IPS-18c (cell line): ENCODE results near the gene FHL2.

Experiments
- H3K4me3 ChIP-seq: 2 replicates; pipeline ENCODE4 v1.7.0; 2013; ENCODE audit warnings: low read depth, mild to moderate bottlenecking, low read length, moderate library complexity; ENCODE audit not compliant: insufficient read depth
- H3K9me3 ChIP-seq: one replicate; pipeline ENCODE4 v1.6.1; 2013; ENCODE audit warnings: mild to moderate bottlenecking, low read length, moderate library complexity; ENCODE audit not compliant: control insufficient read depth, insufficient read depth

The FHL2 gene, protein sequence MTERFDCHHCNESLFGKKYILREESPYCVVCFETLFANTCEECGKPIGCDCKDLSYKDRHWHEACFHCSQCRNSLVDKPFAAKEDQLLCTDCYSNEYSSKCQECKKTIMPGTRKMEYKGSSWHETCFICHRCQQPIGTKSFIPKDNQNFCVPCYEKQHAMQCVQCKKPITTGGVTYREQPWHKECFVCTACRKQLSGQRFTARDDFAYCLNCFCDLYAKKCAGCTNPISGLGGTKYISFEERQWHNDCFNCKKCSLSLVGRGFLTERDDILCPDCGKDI

DNA sequence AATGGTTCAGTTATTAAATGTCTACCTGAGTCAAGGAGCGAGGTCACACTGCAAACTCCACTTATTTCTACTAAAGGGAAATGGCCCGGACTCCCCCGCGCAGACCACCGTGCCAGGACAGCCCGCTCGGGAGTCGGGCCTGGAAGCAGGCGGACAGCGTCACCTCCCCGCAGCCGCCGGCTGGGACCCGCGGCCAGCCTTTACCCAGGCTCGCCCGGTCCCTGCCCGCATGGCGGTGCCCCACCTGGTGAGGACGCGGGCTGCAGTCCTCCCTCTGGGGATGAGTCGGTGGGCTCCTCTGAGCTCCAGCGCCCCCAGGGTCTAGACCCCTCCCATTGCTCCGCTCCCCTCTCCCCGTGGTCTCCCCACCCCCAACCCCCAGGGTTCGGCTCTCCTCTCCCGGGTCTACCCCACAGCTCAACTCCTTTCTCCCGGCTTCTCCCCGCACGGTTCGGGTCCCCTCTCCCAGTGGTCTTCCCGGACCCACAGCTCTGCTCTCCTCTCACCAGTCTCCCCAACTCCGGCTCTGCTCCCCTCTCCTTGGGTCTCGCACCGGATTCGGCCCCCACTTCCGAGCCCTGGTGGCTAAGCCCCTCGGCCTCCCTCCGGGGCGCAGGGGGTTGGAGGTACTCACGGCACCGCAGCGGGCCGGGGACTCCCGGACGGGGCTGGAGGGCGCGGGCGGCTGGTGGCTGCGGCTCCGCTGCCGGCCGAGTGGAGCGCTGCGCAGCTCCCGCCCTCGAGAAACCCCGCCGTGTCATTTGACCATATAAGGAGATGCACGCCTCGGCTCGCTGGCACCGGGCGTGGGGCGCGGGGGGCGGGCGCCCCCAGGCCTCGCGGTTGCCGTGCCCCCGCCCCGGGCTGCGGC lies at the start of gene FHL2:
TSS of gene FHL2 (minus strand) at position 716 of the 871 bp plus-strand sequence. CDS start 12,535 bp downstream, outside the sequence.
- Histone ChIP-seq H3K9me3 (no peaks in the 10 kb centered on the region), H3K4me3 (peak within 1 kb of the TSS; percentile 95)

DNA sequence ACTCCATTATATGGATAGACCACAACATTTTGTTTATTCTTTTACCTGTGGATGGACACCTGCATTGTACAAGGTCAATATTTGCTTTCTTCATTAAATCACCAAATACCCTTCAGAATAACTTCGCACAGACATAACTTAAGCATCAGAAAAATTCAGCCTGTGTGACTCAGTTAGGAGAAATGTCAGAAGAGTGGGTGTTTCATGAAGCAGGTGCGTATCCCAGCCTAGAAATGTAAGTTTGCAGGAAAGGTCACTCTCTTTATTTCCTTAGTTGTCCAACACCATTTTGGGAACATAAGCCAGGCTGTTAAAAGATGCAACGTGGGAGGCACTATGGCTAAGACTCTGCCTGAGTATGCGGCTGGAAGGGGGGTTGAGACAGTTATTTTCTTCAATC lies 48.6 kb upstream of the FHL2 start:
- no peak overlapping the region for H3K4me3 ChIP-seq

GRCh38 chr2:105446501-105446900 lies 47.6 kb upstream of the FHL2 start:
- no peak overlapping the region for H3K4me3 ChIP-seq
- no peaks in the 10 kb centered on the region for H3K9me3 ChIP-seq

More for the DNA sequence above, 48.6 kb upstream of the FHL2 start:
- H3K9me3 ChIP-seq = no peaks in the 10 kb centered on the region

GRCh38 chr2:105445976-105446375 lies 47.1 kb upstream of the FHL2 start:
- Histone ChIP-seq H3K4me3 (no peak overlapping the region), H3K9me3 (no peaks in the 10 kb centered on the region)

GRCh38 chr2:105445498-105445897 lies 46.6 kb upstream of the FHL2 start:
- no peaks in the 10 kb centered on the region for H3K9me3 ChIP-seq
- no peak overlapping the region for H3K4me3 ChIP-seq

DNA sequence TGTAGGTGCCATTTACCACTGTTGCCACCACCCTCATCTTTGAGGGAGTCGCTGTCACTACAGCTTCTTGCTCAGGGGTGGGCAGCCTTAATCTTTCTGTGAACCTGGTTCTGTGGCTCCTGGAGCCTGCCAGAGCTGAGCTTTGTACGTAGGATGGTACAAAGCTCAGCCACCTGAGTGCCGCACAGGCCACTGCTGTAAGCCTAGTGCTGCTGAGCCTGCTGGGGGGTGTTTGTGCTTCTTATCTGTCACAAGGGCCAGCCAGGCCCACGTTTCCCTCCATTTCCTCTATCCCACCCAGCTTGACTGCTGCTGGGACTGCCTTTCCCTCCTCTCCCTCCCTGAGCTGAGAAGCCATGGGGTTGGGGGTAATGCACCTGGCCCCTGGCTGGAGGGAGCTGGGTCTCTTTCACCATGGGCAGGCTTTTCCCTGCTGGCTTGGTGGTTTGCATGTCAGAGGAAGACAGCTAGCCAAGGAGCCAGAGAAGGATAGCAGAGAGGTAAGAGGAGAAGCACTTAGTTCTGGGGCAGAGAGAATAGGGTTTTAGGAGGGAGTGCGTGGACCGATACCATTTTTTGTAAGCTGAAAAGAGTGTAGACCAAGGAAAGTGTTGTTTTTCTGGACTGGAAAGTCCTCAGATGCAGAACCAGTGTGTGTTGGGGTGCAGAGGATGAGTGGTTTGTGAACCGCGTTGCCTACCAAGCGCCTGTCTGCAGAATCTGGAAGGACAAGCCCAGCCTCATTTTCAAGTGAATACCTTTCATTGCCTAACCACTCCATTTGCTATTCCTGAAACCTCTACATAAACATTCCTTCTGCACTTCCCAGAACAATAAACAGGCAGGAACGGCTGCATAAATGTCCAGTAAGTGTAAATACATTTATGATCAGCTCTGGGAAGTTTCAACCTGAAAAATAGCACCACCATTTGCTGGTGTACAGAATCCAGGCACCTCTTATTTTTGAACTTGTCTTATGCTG lies 45.1 kb upstream of the FHL2 start:
- H3K9me3 ChIP-seq = no peaks in the 10 kb centered on the region

DNA sequence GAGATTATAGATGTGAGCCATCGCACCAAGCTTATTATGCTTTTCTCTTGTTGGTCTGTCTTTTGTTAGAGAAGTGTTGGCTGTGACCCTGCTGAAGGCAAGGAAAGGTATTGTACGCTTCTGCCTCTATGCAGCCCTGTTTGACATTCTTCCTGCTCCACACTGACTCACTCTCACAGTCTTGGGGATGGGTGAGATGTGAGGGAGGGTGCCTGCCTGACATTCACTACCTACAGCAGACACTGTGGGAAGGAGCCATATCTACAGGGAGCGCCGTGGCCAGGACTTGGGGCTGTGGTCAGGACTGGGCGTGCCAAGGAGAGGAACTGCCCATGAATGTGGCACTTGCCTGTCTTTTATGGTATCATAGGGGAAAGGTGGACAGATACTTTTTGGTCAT lies 43.9 kb upstream of the FHL2 start:
- no peak overlapping the region for H3K4me3 ChIP-seq

More for the DNA sequence above, 45.1 kb upstream of the FHL2 start:
- no peak overlapping the region for H3K4me3 ChIP-seq

GRCh38 chr2:105442056-105442455 lies 43.2 kb upstream of the FHL2 start:
- no peaks in the 10 kb centered on the region for H3K9me3 ChIP-seq

More for the DNA sequence above, 43.9 kb upstream of the FHL2 start:
- H3K9me3 ChIP-seq = no peaks in the 10 kb centered on the region

DNA sequence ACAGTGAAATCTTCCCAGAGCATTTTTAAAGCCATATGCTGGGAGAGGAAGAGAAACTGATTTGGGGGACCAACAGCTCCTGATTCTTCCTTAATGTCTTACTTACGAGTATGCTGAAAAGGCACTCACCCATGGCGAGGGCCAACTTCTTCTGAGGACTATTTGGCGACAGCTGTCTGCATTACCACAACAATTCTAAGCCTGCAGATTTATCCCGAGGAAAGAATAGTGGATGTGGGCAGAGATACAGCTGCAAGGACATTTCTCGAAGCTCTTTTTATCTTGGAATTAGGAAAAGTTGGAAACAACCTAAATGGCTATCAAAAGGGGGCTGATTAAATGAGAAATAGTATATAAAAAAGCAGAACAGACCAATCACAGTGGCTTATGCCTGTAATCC lies 40.3 kb upstream of the FHL2 start:
- Histone ChIP-seq H3K4me3 (no peak overlapping the region), H3K9me3 (no peaks in the 10 kb centered on the region)

More at GRCh38 chr2:105442056-105442455, 43.2 kb upstream of the FHL2 start:
- H3K4me3 ChIP-seq = no peak overlapping the region

- no peak overlapping the region for H3K4me3 ChIP-seq
Measured at GRCh38 chr2:105438104-105438929, 39.5 kb upstream of the FHL2 start.

GRCh38 chr2:105437708-105438103 lies 38.9 kb upstream of the FHL2 start:
- no peak overlapping the region for H3K4me3 ChIP-seq
- H3K9me3 ChIP-seq = no peaks in the 10 kb centered on the region

More at GRCh38 chr2:105438104-105438929, 39.5 kb upstream of the FHL2 start:
- H3K9me3 ChIP-seq = no peaks in the 10 kb centered on the region

- no peak overlapping the region for H3K4me3 ChIP-seq
- H3K9me3 ChIP-seq = no peaks in the 10 kb centered on the region
Measured at GRCh38 chr2:105432749-105433148, 33.9 kb upstream of the FHL2 start.

GRCh38 chr2:105432044-105432399 lies 33.2 kb upstream of the FHL2 start:
- no peaks in the 10 kb centered on the region for H3K9me3 ChIP-seq

DNA sequence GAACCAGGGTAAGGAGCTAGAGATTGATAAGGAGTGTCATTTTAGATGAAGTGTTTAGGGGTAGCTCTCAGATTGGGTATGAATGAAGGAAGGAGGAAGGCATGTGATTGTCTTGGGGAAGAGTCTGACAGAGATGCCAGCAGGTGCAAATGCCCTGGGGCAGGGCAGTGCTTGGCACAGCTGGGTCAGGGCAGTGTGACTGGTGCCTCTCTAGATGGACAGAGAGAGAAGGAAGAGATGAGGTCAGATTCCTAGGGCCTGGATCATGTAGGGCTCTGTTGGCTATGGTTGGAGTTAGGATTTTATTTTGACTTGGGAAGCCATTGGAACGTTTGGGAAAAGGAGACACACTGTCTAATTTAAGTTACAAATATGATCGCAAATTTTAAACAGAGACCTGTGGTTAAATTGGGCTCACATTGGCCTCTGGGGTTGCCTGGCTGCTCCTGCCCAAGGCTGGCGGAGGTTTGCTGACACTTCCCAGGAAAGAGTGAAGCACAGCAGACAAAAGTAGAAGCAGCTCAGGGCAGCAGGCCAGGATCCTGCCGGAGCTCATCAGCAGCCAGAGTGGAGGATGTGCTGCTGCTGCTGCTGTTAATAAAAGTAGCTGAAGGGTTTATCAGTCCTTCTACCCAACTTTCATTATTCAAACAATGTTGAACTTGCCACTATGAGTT lies 32.7 kb upstream of the FHL2 start:
- no peak overlapping the region for H3K4me3 ChIP-seq
- H3K9me3 ChIP-seq = no peaks in the 10 kb centered on the region

More at GRCh38 chr2:105432044-105432399, 33.2 kb upstream of the FHL2 start:
- no peak overlapping the region for H3K4me3 ChIP-seq

DNA sequence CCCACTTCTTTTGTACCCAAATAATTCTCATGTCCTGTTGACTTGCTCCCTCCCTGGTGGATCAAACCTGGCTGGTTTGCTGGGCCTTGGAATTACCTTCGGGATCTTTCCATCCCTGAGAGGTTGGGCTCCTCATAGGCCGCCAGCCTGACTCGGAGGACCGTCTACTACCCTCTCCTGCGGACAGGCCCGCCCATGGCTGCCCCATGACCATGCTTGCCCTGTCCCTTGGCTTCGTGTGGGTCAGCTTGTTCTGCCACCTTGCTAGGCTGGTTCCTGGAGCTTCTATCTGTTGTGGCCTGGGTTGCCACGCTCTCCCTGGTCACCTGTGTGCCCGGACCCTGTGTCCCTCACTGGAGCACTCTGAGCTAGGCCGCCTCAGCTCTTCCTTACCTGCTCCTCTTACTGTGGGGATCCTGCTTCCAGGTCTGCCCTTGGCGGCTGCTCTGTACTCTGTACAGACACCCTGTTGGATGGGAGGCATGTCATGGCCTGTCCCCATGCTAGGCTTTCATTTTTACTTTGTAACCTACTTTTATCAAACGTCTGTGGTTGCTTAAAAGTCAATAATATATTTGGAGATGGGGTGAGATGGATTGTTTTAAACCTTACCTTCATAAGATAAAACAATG lies 29.7 kb upstream of the FHL2 start:
- no peaks in the 10 kb centered on the region for H3K9me3 ChIP-seq
- no peak overlapping the region for H3K4me3 ChIP-seq
